Measurements from ENCODE around the gene CLNS1A. TPM values are rescaled to one million over a fixed set of nuclear protein-coding genes. Genes with fewer than 3 reads are reported as not detected.

The CLNS1A gene
- total and polyA plus RNA-seq, 9 of the 15 experiments (the other 6 are each of a cell fraction or from before 2014, with no cell fraction given), result 146 to 472 (median 345) TPM

DNA sequence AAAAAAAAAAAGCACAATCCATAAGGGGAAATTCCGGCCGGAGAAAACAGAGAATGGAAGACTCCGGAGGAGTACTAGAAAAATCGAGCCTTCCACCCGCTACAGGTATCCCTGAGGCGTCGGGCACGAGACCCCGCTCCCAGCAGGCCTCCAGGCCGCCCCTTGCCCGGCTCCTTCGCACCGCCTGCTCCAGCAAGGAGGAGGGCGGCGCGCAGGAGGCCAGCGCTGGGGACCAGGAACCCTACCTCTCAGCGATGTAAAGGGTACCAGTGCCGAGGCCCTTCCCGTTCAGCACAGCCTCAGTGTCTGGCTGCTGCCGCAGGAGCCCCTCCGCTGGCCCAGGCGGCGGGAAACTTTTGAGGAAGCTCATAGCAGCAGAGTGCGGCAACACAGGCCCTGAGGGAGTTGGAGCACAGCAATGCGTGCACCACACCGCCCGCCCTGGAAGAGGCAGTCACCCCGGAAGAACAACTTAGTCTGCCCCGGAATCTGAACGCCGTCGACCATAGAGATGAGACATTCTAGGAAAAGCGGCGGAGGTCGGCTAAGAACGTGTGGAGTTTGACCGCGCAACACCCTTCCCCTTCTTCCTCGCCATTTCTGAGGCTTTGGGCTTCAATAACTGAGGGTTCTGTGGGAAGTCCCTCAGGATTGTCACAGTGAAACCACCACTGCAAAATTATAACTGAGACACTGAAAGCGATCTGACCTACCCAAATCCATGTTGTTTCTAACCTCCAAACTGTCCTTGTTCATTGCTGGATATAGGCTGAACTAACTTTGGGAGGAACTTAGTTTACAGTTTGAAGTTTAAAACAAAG is at the start of gene CLNS1A (continued):
- TF ChIP-seq E2F8 (IDR thresholded peaks at IDR 0.05; ENCODE audit: low read depth, partially characterized antibody), result peak; percentile 85
- TF ChIP-seq SETDB1 (IDR thresholded peaks at IDR 0.05; ENCODE audit: low read length), result no peak
- no peak for TF ChIP-seq ZNF217 (CRISPR knock-in tag; IDR thresholded peaks at IDR 0.05)
- TF ChIP-seq, protein P1, sequence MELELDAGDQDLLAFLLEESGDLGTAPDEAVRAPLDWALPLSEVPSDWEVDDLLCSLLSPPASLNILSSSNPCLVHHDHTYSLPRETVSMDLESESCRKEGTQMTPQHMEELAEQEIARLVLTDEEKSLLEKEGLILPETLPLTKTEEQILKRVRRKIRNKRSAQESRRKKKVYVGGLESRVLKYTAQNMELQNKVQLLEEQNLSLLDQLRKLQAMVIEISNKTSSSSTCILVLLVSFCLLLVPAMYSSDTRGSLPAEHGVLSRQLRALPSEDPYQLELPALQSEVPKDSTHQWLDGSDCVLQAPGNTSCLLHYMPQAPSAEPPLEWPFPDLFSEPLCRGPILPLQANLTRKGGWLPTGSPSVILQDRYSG (tag; conservative IDR thresholded peaks at IDR 0.05; ENCODE audit: low read depth), result 0 out of 2 replicates have a peak, but pooled peaks have one; percentile 76
- TF ChIP-seq ASH1L (IDR thresholded peaks at IDR 0.05; ENCODE audit: borderline replicate concordance, low read depth, partially characterized antibody), result peak; percentile 14
- TF ChIP-seq KHSRP (IDR thresholded peaks at IDR 0.05), result no peak
- TF ChIP-seq NCOA1 (IDR thresholded peaks at IDR 0.05; ENCODE audit: low read depth), result peak; percentile 47; the same call in 1 of the 2 replicates
- TF ChIP-seq, protein P2, sequence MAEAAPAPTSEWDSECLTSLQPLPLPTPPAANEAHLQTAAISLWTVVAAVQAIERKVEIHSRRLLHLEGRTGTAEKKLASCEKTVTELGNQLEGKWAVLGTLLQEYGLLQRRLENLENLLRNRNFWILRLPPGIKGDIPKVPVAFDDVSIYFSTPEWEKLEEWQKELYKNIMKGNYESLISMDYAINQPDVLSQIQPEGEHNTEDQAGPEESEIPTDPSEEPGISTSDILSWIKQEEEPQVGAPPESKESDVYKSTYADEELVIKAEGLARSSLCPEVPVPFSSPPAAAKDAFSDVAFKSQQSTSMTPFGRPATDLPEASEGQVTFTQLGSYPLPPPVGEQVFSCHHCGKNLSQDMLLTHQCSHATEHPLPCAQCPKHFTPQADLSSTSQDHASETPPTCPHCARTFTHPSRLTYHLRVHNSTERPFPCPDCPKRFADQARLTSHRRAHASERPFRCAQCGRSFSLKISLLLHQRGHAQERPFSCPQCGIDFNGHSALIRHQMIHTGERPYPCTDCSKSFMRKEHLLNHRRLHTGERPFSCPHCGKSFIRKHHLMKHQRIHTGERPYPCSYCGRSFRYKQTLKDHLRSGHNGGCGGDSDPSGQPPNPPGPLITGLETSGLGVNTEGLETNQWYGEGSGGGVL (CRISPR knock-in tag; IDR thresholded peaks at IDR 0.05), result no peak
- no peak for TF ChIP-seq MTF1 (CRISPR knock-in tag; IDR thresholded peaks at IDR 0.05; ENCODE audit: borderline replicate concordance)
- TF ChIP-seq ETV1 (tag; conservative IDR thresholded peaks at IDR 0.05; ENCODE audit: low read depth), result peak; percentile 44; the same call in 1 of the 2 replicates
- no peak for TF ChIP-seq GTF3C2 (IDR thresholded peaks at IDR 0.05; ENCODE audit: borderline replicate concordance, extremely low read depth, insufficient read length)
- no peak for TF ChIP-seq ZBED1 (IDR thresholded peaks at IDR 0.05)
- TF ChIP-seq KLF13 (tag; IDR thresholded peaks at IDR 0.05; ENCODE audit: borderline replicate concordance, low read depth), result 0 out of 2 replicates have a peak, but pooled peaks have one; percentile 51
- TF ChIP-seq THAP12 (CRISPR knock-in tag; IDR thresholded peaks at IDR 0.05), result peak; percentile 84
- peak; percentile 82 for TF ChIP-seq SP2 (IDR thresholded peaks at IDR 0.05; ENCODE audit: extremely low read depth, low read depth, low read length, poor library complexity, severe bottlenecking)

All from K562 (cell line).